Progenitor cell of endocrine pancreas (in vitro differentiated cells): ENCODE data around the gene LAMA5. TPM values are rescaled to one million over a fixed set of nuclear protein-coding genes. Genes with fewer than 3 reads are reported as not detected.

Source experiments
- DNase-seq: peaks from one replicate; pipeline ENCODE4 v3.0.0; 2021; ENCODE audit warnings: low spot score; ENCODE audit not compliant: unreplicated experiment
- H3K27ac Mint-ChIP-seq: 2 replicates; pipeline ENCODE4 v1.8.0; 2021; ENCODE audit warnings: mild to moderate bottlenecking, moderate library complexity, mixed read lengths
- H3K27me3 Mint-ChIP-seq: 2 replicates; pipeline ENCODE4 v1.8.0; 2021; ENCODE audit warnings: mixed read lengths
- H3K36me3 Mint-ChIP-seq: 2 replicates; pipeline ENCODE4 v1.8.0; 2022; ENCODE audit warnings: mixed read lengths; ENCODE audit not compliant: insufficient read depth
- H3K4me1 Mint-ChIP-seq: 2 replicates; pipeline ENCODE4 v1.8.0; 2021; ENCODE audit warnings: low read depth, mixed read lengths
- H3K4me3 Mint-ChIP-seq: 2 replicates; pipeline ENCODE4 v1.8.0; 2021; ENCODE audit warnings: low read depth, mild to moderate bottlenecking, moderate library complexity, mixed read lengths
- H3K9me3 Mint-ChIP-seq: 2 replicates; pipeline ENCODE4 v1.8.0; 2021; ENCODE audit warnings: low read depth, mixed read lengths
- total RNA-seq: library from RNA; stranded (reverse); gene quantifications from 2 replicates; pipeline ENCODE4 v1.2.1, GENCODE V29; 2021
- TF ChIP-seq, protein P1 (sequence below): fragments of 200-600 bp; sonication (generic); IDR thresholded peaks from one replicate; pipeline ENCODE4 v1.5.0; 2021; ENCODE audit warnings: antibody characterized with exemption, mild to moderate bottlenecking; ENCODE audit not compliant: unreplicated experiment

Gene LAMA5
- total RNA-seq, 1 donor from 2014 or later, result 252 TPM

DNA sequence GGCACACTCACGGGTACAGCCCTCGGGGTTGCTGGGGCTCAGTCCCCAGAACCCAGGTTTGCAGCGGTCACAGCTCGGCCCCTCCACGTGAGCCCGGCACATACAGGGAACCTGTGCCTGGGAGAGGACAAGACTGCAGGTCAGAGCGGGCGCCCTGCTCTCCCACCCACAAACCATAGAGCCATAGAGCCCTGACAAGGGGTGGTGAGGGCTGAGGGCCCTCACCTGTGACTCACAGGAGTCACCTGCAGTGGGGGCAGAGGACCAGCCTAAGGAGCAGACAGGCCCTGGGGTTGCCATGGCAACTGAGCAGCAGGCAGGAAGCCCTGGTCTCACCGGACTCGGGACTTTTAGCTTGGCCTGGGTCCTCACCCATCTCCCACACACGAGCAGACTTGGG, 30.8 kb downstream of the LAMA5 start:
- H3K4me1 Mint-ChIP-seq, result no peaks in the 10 kb centered on the region
- H3K27ac Mint-ChIP-seq, result no peak overlapping the region
- H3K4me3 Mint-ChIP-seq, result no peak overlapping the region
- H3K27me3 Mint-ChIP-seq, result no peaks in the 10 kb centered on the region
- no peaks in the 10 kb centered on the region for H3K9me3 Mint-ChIP-seq
- peaks cover 18% of the 10 kb centered on the region for H3K36me3 Mint-ChIP-seq
- DNase-seq, result no peak
- TF ChIP-seq, protein P1, sequence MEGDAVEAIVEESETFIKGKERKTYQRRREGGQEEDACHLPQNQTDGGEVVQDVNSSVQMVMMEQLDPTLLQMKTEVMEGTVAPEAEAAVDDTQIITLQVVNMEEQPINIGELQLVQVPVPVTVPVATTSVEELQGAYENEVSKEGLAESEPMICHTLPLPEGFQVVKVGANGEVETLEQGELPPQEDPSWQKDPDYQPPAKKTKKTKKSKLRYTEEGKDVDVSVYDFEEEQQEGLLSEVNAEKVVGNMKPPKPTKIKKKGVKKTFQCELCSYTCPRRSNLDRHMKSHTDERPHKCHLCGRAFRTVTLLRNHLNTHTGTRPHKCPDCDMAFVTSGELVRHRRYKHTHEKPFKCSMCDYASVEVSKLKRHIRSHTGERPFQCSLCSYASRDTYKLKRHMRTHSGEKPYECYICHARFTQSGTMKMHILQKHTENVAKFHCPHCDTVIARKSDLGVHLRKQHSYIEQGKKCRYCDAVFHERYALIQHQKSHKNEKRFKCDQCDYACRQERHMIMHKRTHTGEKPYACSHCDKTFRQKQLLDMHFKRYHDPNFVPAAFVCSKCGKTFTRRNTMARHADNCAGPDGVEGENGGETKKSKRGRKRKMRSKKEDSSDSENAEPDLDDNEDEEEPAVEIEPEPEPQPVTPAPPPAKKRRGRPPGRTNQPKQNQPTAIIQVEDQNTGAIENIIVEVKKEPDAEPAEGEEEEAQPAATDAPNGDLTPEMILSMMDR, result no peak

DNA sequence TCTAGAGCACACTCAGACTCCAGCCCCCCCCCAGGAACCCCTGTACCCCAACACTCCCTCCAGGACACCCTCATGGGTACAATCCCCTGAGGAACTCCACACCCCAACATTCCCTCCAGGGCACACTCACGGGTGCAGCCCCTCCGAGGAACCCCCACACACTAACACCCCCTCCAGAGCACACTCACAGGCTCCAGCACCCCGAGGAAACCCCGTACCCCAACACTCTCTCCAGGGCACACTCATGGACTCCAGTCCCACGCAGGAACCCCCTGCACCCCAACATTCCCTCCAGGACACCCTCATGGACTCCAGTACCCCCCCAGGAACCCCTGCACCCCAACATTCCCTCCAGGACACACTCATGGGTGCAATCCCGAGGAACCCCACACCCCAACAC, 31.6 kb downstream of the LAMA5 start:
- no peaks in the 10 kb centered on the region for H3K4me1 Mint-ChIP-seq
- H3K27ac Mint-ChIP-seq, result no peak overlapping the region

DNA sequence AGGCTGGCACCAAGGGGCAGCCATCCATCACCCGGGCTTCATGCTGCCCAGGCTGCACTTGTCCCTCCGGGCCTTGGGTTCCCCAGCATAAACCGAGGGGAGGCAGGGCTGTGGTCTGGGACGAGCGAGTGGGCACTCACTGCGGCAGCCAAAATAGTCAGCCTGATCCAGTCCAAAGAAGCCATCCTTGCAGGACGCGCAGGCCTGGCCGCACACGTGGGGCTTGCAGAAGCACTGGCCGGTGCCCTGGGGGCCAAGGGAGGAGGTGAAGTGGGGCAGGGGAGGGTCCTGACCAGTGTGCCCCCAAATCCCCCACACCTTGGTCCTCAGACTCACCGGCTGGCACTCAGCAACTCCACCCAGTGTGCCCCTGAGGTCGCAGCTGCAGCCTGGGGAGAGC, 32.2 kb downstream of the LAMA5 start:
- Mint-ChIP-seq H3K27ac (no peak overlapping the region), H3K36me3 (peaks cover 12% of the 10 kb centered on the region), H3K9me3 (no peaks in the 10 kb centered on the region), H3K4me3 (no peak overlapping the region), H3K27me3 (no peaks in the 10 kb centered on the region), H3K4me1 (no peaks in the 10 kb centered on the region)
- TF ChIP-seq, protein P1, result no peak
- no peak for DNase-seq

More for the DNA sequence above, 31.6 kb downstream of the LAMA5 start:
- Mint-ChIP-seq H3K36me3 (peaks cover 15% of the 10 kb centered on the region), H3K27me3 (no peaks in the 10 kb centered on the region), H3K4me3 (no peak overlapping the region), H3K9me3 (no peaks in the 10 kb centered on the region)
- DNase-seq, result no peak
- TF ChIP-seq, protein P1, result no peak

DNA sequence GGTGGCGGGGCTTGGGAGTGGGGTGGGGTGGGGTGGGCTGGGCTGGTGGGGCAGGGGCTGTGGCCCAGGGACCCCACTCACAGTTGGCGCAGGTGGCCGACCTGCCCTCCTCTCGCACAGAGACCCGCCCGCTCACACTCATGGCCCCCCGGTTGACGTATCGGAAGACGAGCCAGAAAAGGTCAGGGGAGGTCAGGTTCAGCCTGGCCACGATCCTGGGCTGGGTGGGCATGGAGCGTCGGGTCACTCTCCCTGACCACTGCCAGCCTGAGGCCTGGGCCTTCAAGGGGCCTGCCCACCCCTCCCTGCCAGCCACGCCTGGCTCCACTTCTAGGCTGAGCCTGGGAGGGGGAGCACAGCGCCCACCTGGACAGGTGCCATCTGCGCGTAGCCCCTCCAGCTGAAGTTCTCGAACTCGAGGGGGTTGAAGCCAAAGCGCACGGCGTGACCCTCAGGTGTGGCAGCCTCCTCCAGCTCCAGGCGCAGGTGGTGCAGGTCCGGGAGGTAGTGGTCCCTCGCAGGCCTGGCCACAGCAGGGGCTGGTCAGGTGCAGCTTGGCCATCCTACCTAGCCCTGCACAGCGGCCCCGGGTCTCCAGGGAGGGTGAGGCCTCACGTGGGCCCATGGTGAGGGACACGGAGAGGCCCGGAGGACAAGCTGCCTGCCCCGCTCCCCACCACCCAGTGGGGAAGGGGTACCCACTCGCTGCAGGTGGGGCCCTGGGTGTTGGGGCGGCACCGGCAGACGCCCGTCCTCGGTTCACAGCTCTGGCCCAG, 33.1 kb downstream of the LAMA5 start:
- Mint-ChIP-seq H3K27me3 (no peaks in the 10 kb centered on the region), H3K9me3 (no peaks in the 10 kb centered on the region), H3K27ac (no peak overlapping the region), H3K4me1 (no peaks in the 10 kb centered on the region), H3K4me3 (no peak overlapping the region), H3K36me3 (peaks cover 7% of the 10 kb centered on the region)
- TF ChIP-seq, protein P1, result no peak
- DNase-seq, result no peak

DNA sequence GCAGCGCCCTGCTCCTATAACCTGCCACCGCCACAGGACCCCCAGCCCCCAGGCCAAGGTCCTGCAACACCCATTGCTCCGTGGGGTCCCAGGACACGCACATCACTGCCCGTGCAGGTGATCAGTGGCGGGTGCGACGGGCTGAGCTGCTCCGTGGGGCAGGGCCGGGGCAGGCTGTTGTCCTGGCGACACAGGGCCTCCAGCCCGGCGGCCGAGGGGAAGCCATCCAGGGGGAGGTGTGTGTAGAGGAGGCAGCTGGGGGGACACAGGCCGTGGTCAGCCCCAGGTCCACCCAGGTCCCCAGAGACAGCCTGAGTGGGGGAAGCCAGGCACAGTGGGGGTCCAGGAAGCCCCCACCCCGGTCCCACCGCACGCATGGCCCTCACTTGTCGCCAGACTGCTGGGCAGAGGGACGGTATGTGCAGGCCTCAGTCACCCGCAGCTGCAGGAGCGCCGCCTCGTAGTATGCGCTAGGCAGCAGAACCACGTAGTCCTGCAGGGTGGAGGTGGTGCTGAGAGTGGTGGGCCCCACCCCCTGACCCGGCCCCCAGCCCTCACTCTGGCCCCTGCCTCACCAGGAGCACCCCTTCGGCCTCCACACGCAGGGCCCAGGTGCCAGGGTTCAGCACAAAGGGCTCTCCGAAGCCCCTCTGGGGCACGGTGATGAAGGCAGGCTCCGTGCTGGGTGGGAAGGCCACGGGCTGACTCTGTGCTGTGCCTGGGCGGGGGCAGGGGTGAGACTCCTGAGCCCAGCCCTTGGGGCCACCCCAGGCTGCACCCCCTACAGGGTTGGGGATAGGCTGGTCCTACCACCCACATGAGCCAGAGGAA, 33.9 kb downstream of the LAMA5 start:
- H3K9me3 Mint-ChIP-seq, result no peaks in the 10 kb centered on the region
- TF ChIP-seq, protein P1, result no peak
- no peak for DNase-seq
- H3K36me3 Mint-ChIP-seq, result peaks cover 8% of the 10 kb centered on the region
- H3K4me1 Mint-ChIP-seq, result no peaks in the 10 kb centered on the region
- no peaks in the 10 kb centered on the region for H3K27me3 Mint-ChIP-seq
- H3K4me3 Mint-ChIP-seq, result no peak overlapping the region
- H3K27ac Mint-ChIP-seq, result no peak overlapping the region
